Right lobe of liver (tissue), 4 donors: ENCODE data around the gene KLHL14.

ENCODE experiments used
- CTCF ChIP-seq, 4 donors: fragments of 200-600 bp in 3 of 4; fragments of 450-650 bp in 1 of 4; IDR thresholded peaks; one replicate each; pipeline versions ENCODE4 v1.5.1 to v1.8.0; 2016 to 2022; ENCODE audit warnings: antibody characterized with exemption in 4 of 4, mild to moderate bottlenecking in 2 of 4
- POLR2A ChIP-seq: fragments of 450-650 bp; IDR thresholded peaks from one replicate; pipeline ENCODE4 v1.6.1; 2017; ENCODE audit warnings: antibody characterized with exemption, mild to moderate bottlenecking
- donor health status: DM: no; HTN: no; CAD: no.
- donor health status: DM: no; HTN: no; CAD: no.
- donor health status: DM: no; HTN: yes; CAD: no.

- TF ChIP-seq POLR2A (no peak), CTCF (IDR thresholded peaks at IDR 0.05) (no peak)
These were observed at the start of gene KLHL14 for GRCh38 chr18:32772581-32773381.
